GM18861 (cell line): ENCODE data around the gene UCKL1.

ENCODE experiments used
- ATAC-seq: cut with Tn5 transposase; IDR thresholded peaks from one replicate; pipeline ENCODE4 v1.9.1; 2021; ENCODE audit not compliant: unreplicated experiment

UCKL1 gene

GRCh38 chr20:63959699-63960075 lies 3.5 kb upstream of the UCKL1 start:
- ATAC-seq = no peak

GRCh38 chr20:63958964-63959698 lies 2.9 kb upstream of the UCKL1 start:
- ATAC-seq = no peak

- ATAC-seq = no peak
Measured at GRCh38 chr20:63958471-63958870, 2.3 kb upstream of the UCKL1 start.

- ATAC-seq = no peak
Measured at GRCh38 chr20:63957690-63958441, 1.6 kb upstream of the UCKL1 start.

GRCh38 chr20:63957004-63957689 lies 931 bp upstream of the UCKL1 start:
- ATAC-seq = peak; percentile 17

GRCh38 chr20:63956664-63957003 lies 418 bp upstream of the UCKL1 start:
- ATAC-seq = no peak

GRCh38 chr20:63955281-63955826 lies 862 bp downstream of the UCKL1 start:
- peak; percentile 13 for ATAC-seq

GRCh38 chr20:63953764-63954429 lies 2.3 kb downstream of the UCKL1 start:
- no peak for ATAC-seq

- ATAC-seq = no peak
Measured at GRCh38 chr20:63952769-63953168, 3.4 kb downstream of the UCKL1 start.

- ATAC-seq = no peak
Measured at GRCh38 chr20:63952210-63952535, 4.0 kb downstream of the UCKL1 start.

- no peak for ATAC-seq
Measured at GRCh38 chr20:63951398-63952209, 4.6 kb downstream of the UCKL1 start.

- no peak for ATAC-seq
Measured at GRCh38 chr20:63950701-63951397, 5.4 kb downstream of the UCKL1 start.

- no peak for ATAC-seq
Measured at GRCh38 chr20:63947638-63948456, 8.4 kb downstream of the UCKL1 start.

GRCh38 chr20:63946986-63947637 lies 9.1 kb downstream of the UCKL1 start:
- no peak for ATAC-seq

- no peak for ATAC-seq
Measured at GRCh38 chr20:63945921-63946920, 10.0 kb downstream of the UCKL1 start.

GRCh38 chr20:63945031-63945658 lies 11.1 kb downstream of the UCKL1 start:
- no peak for ATAC-seq
